ENCODE results near the gene TRIM26. TPM values are rescaled to one million over a fixed set of nuclear protein-coding genes. Genes with fewer than 3 reads are reported as not detected.

TRIM26 gene
- total and polyA plus RNA-seq, 2 experiments from 2014 or later: 18.0 to 24.4 TPM

- Histone ChIP-seq H3K9me3 (ENCODE audit: low read depth) (no peaks in the 10 kb centered on the region), H3K4me3 (no peak overlapping the region), H3K36me3 (peaks cover 4% of the 10 kb centered on the region), H3K27me3 (no peaks in the 10 kb centered on the region), H3K4me1 (ENCODE audit: low read depth) (no peaks in the 10 kb centered on the region), H3K27ac (no peak overlapping the region)
- no peak for DNase-seq (ENCODE audit: low read depth in 1 of 2, low spot score in 1 of 2)
- TF ChIP-seq CTCF (IDR thresholded peaks at IDR 0.05; ENCODE audit: low read depth, low read length): no peak
Observed at GRCh38 chr6:30198166-30199084, 14.8 kb downstream of the TRIM26 start.

GRCh38 chr6:30196376-30196775 lies 16.8 kb downstream of the TRIM26 start:
- H3K4me1 ChIP-seq (ENCODE audit: low read depth): no peaks in the 10 kb centered on the region
- no peak overlapping the region for H3K27ac ChIP-seq
- no peak overlapping the region for H3K4me3 ChIP-seq
- peaks cover 4% of the 10 kb centered on the region for H3K36me3 ChIP-seq
- H3K9me3 ChIP-seq (ENCODE audit: low read depth): no peaks in the 10 kb centered on the region
- H3K27me3 ChIP-seq: no peaks in the 10 kb centered on the region
- DNase-seq (ENCODE audit: low read depth in 1 of 2, low spot score in 1 of 2): no peak
- no peak for TF ChIP-seq CTCF (IDR thresholded peaks at IDR 0.05; ENCODE audit: low read depth, low read length)

DNA sequence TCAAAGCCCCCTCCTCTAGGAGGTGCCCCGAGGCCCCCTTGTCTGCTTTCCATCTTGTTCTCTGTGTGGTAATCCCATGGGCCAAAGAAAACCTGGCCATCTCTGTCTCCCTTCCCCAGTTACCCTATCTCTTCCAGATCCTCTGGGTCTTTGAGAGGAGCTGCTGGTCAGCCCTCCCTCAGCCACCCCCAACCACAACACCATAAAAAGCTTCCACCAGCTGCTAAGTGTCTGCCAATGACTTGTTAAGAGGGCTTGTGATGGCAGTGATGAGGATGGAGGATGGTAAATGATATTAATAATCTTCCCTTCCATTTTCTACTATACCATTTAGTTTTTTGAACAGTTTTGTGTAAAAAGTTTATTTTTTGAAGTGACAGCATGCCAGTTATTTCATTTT lies 17.3 kb downstream of the TRIM26 start:
- no peak for TF ChIP-seq CTCF (IDR thresholded peaks at IDR 0.05; ENCODE audit: low read depth, low read length)
- Histone ChIP-seq H3K9me3 (ENCODE audit: low read depth) (no peaks in the 10 kb centered on the region), H3K4me1 (ENCODE audit: low read depth) (no peaks in the 10 kb centered on the region), H3K36me3 (peaks cover 4% of the 10 kb centered on the region), H3K4me3 (no peak overlapping the region), H3K27ac (no peak overlapping the region), H3K27me3 (no peaks in the 10 kb centered on the region)
- DNase-seq (ENCODE audit: low read depth in 1 of 2, low spot score in 1 of 2): no peak

GRCh38 chr6:30194797-30195690 lies 18.2 kb downstream of the TRIM26 start:
- no peak for DNase-seq (ENCODE audit: low read depth in 1 of 2, low spot score in 1 of 2)
- Histone ChIP-seq H3K27ac (no peak overlapping the region), H3K9me3 (ENCODE audit: low read depth) (no peaks in the 10 kb centered on the region), H3K4me1 (ENCODE audit: low read depth) (no peaks in the 10 kb centered on the region), H3K27me3 (no peaks in the 10 kb centered on the region), H3K36me3 (no peaks in the 10 kb centered on the region), H3K4me3 (no peak overlapping the region)
- no peak for TF ChIP-seq CTCF (IDR thresholded peaks at IDR 0.05; ENCODE audit: low read depth, low read length)

GRCh38 chr6:30192076-30192475 lies 21.1 kb downstream of the TRIM26 start:
- Histone ChIP-seq H3K9me3 (ENCODE audit: low read depth) (no peaks in the 10 kb centered on the region), H3K36me3 (peaks cover 8% of the 10 kb centered on the region), H3K4me3 (no peak overlapping the region), H3K27me3 (no peaks in the 10 kb centered on the region), H3K27ac (no peak overlapping the region), H3K4me1 (ENCODE audit: low read depth) (no peaks in the 10 kb centered on the region)
- no peak for TF ChIP-seq CTCF (IDR thresholded peaks at IDR 0.05; ENCODE audit: low read depth, low read length)
- no peak for DNase-seq (ENCODE audit: low read depth in 1 of 2, low spot score in 1 of 2)

Measured in cardiac muscle cell (in vitro differentiated cells and primary cell).